A673 (cell line): ENCODE results near the gene ZDHHC8. TPM values are rescaled to one million over a fixed set of nuclear protein-coding genes. Genes with fewer than 3 reads are reported as not detected.

Source experiments
- BruUV-seq: library from RNA; stranded (reverse); fragments of 400-500 nt; replicated peaks from 2 replicates; lab custom pipeline; 2021; lab: Mats Ljungman, UMichigan
- CTCF ChIA-PET: fragments of 300-600 bp; sonication (Branson Sonifier 250); formaldehyde crosslinking; loops from one replicate; lab custom pipeline; 2022; ENCODE audit warnings: antibody characterized with exemption; lab: Charles Lee
- POLR2A ChIA-PET: fragments of 300-600 bp; sonication (Branson Sonifier 250); formaldehyde crosslinking; loops from one replicate; lab custom pipeline; 2022; ENCODE audit warnings: antibody characterized with exemption; ENCODE audit not compliant: low non-redundant PET; lab: Charles Lee
- DNase-seq: peaks from one replicate; pipeline ENCODE4 v3.0.0-alpha.2; 2015; ENCODE audit warnings: low spot score
- H3K27ac ChIP-seq: fragments of 200-600 bp; sonication (generic); 2 replicates; pipeline ENCODE4 v1.5.1; 2016; ENCODE audit warnings: mixed run types, low read depth, mild to moderate bottlenecking, mixed read lengths, antibody characterized with exemption, low read length; ENCODE audit not compliant: poor library complexity, severe bottlenecking
- H3K27me3 ChIP-seq: fragments of 200-600 bp; sonication (generic); replicated peaks from 2 replicates; pipeline ENCODE4 v1.6.1; 2017; ENCODE audit warnings: mixed run types, low read depth, mild to moderate bottlenecking, mixed read lengths, antibody characterized with exemption, low read length; ENCODE audit not compliant: insufficient read depth, poor library complexity
- H3K36me3 ChIP-seq: fragments of 200-600 bp; sonication (generic); 2 replicates; pipeline ENCODE4 v1.6.1; 2016; ENCODE audit warnings: mixed run types, mild to moderate bottlenecking, mixed read lengths, antibody characterized with exemption, low read length; ENCODE audit not compliant: insufficient read depth, poor library complexity, severe bottlenecking
- H3K4me1 ChIP-seq: fragments of 200-600 bp; sonication (generic); 2 replicates; pipeline ENCODE4 v1.6.1; 2017; ENCODE audit warnings: mixed run types, mild to moderate bottlenecking, mixed read lengths, antibody characterized with exemption, low read length; ENCODE audit not compliant: insufficient read depth, poor library complexity, severe bottlenecking
- H3K4me3 ChIP-seq: fragments of 200-600 bp; sonication (generic); 2 replicates; pipeline ENCODE4 v1.5.1; 2016; ENCODE audit warnings: low read depth, mixed run types, mild to moderate bottlenecking, mixed read lengths, low read length; ENCODE audit not compliant: poor library complexity, severe bottlenecking
- H3K9me3 ChIP-seq: fragments of 200-600 bp; sonication (generic); 2 replicates; pipeline ENCODE4 v1.6.1; 2016; ENCODE audit warnings: mixed run types, low read depth, mild to moderate bottlenecking, mixed read lengths, antibody characterized with exemption, low read length; ENCODE audit not compliant: poor library complexity, severe bottlenecking
- EZH2 ChIP-seq: fragments of 200-600 bp; sonication (generic); IDR thresholded peaks from 2 replicates; pipeline ENCODE4 v1.6.1; 2017; ENCODE audit warnings: borderline replicate concordance, low read depth, mild to moderate bottlenecking, mixed read lengths, antibody characterized with exemption, low read length; ENCODE audit not compliant: poor library complexity, severe bottlenecking
- intact Hi-C: fragments of 100-400 bp; cut with micrococcal nuclease; formaldehyde crosslinking; loops from one replicate; pipeline ENCODE4 v1.10.0; 2022; ENCODE audit not compliant: unreplicated experiment
- total RNA-seq: library from RNA; stranded (reverse); gene quantifications from 2 replicates; pipeline ENCODE4 v1.2.3, GENCODE V29; 2021
- TF ChIP-seq, protein P1 (sequence below): fragments of 300-800, 200-600 bp; sonication (generic); conservative IDR thresholded peaks from 2 replicates; pipeline ENCODE4 v1.5.1; 2017; ENCODE audit warnings: low read depth, mild to moderate bottlenecking, antibody characterized with exemption, low read length, moderate library complexity, mixed read lengths

Gene ZDHHC8
- total RNA-seq, 1 experiment from 2014 or later: 58.8 TPM

DNA sequence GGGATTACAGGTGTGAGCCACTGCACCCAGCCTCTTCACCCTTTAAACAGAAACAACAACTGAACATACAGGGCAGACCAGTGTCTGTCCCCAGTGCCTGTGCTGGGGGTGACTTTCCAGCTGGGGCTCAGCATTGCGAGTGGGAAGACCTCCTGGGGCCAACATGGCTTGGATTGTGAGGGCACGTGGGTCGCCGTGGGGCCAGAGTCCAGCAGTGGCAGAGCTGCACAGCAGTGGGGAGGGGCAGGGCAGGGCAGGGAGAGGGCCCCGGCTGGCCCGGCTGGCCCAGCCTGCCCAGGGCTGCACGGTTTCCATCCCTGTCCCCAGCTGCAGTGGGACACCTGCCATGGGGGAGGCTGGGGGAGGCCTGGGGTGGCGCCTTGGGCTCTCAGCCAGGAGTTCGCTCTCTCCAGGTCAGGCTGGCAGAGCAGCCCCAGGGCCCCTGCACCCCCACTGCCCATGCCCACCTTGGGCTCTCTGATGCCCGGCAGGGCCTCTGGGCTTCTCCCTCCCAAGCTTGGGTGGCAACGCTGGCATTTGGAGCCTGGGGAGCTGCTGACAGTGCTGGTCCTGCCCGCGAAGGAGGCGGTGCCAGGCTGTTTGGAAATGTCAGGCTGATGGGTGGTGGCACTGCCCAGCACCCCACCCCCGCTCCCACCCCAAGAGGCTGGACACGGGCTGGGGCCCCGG lies 49.7 kb downstream of the ZDHHC8 start:
- TF ChIP-seq EZH2: no peak
- TF ChIP-seq, protein P1, sequence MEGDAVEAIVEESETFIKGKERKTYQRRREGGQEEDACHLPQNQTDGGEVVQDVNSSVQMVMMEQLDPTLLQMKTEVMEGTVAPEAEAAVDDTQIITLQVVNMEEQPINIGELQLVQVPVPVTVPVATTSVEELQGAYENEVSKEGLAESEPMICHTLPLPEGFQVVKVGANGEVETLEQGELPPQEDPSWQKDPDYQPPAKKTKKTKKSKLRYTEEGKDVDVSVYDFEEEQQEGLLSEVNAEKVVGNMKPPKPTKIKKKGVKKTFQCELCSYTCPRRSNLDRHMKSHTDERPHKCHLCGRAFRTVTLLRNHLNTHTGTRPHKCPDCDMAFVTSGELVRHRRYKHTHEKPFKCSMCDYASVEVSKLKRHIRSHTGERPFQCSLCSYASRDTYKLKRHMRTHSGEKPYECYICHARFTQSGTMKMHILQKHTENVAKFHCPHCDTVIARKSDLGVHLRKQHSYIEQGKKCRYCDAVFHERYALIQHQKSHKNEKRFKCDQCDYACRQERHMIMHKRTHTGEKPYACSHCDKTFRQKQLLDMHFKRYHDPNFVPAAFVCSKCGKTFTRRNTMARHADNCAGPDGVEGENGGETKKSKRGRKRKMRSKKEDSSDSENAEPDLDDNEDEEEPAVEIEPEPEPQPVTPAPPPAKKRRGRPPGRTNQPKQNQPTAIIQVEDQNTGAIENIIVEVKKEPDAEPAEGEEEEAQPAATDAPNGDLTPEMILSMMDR: no peak
- Histone ChIP-seq H3K9me3 (no peaks in the 10 kb centered on the region), H3K36me3 (no peaks in the 10 kb centered on the region), H3K4me1 (no peaks in the 10 kb centered on the region), H3K27me3 (no peaks in the 10 kb centered on the region), H3K27ac (no peak overlapping the region), H3K4me3 (no peak overlapping the region)
- no peak for DNase-seq
- intact Hi-C loops: no loop called here
- no TSS peak for BruUV-seq
- ChIA-PET CTCF (interaction anchor here (0.9 kb wide), 1 partner anchor 73 kb away, joined by 3 read pairs; no protein-coding TSS in a partner anchor), POLR2A (no interaction called here)

DNA sequence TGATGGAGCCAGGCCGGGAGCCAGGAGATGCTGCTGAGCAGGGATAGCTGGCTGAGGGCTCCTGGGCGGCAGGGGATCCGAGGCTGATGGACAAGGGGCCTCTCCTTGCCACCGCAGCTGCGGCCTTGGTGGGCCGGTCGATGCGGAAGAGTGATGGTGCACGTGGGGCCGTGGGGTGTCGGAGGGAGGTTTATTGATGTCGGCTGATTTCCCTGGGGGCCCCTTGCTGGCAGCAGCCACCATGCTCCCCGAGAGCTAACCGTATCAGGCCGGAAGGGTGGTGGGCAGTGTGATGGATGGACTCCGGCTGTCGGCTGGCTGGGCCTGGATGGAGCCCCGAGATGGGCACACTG lies 50.3 kb downstream of the ZDHHC8 start:
- BruUV-seq: no TSS peak
- H3K27me3 ChIP-seq: no peaks in the 10 kb centered on the region
- ChIA-PET CTCF (no interaction called here), POLR2A (no interaction called here)
- no peaks in the 10 kb centered on the region for H3K4me1 ChIP-seq
- no peak overlapping the region for H3K27ac ChIP-seq
- no peak for TF ChIP-seq EZH2
- TF ChIP-seq, protein P1: no peak
- H3K36me3 ChIP-seq: no peaks in the 10 kb centered on the region
- no peak for DNase-seq
- no peak overlapping the region for H3K4me3 ChIP-seq
- no peaks in the 10 kb centered on the region for H3K9me3 ChIP-seq
- intact Hi-C loops: no loop called here

DNA sequence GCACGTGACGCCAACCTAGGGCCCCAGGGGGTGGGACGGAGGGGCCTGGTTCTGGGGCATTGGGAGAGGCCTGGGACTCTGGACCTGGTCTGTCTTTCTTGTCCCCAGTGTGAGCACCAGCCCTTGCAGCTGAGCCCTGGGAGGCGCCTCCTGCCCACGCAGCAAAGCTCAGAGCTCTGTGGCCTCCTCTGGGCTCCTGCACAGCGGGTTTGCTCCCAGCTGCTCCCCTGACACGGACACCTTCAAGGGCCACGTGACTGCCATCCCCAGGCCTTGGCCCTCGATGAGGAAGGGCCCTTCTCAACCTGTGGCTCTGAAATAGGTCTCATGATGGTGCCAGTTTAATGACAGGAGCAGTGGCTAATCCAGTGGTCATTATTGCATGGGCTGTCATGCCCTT lies 50.8 kb downstream of the ZDHHC8 start:
- Histone ChIP-seq H3K27me3 (no peaks in the 10 kb centered on the region), H3K36me3 (no peaks in the 10 kb centered on the region), H3K4me3 (no peak overlapping the region), H3K9me3 (no peaks in the 10 kb centered on the region), H3K27ac (no peak overlapping the region), H3K4me1 (no peaks in the 10 kb centered on the region)
- BruUV-seq: no TSS peak
- TF ChIP-seq, protein P1: no peak
- no peak for DNase-seq
- intact Hi-C loops: no loop called here
- POLR2A ChIA-PET: no interaction called here
- CTCF ChIA-PET: no interaction called here
